GM23248 (cell line): ENCODE results near the gene TRPM5.

ENCODE experiments used
- EZH2 ChIP-seq: fragments of 200-600 bp; sonication (generic); IDR thresholded peaks from 2 replicates; pipeline ENCODE4 v1.6.1; 2018; ENCODE audit warnings: antibody characterized with exemption, mild to moderate bottlenecking; ENCODE audit not compliant: insufficient read depth, poor library complexity, severe bottlenecking
- EZH2phosphoT487 ChIP-seq: fragments of 200-600 bp; sonication (generic); IDR thresholded peaks from 2 replicates; pipeline ENCODE4 v1.6.1; 2018; ENCODE audit warnings: antibody characterized with exemption, moderate library complexity, mild to moderate bottlenecking, low read depth; ENCODE audit not compliant: insufficient read depth

DNA sequence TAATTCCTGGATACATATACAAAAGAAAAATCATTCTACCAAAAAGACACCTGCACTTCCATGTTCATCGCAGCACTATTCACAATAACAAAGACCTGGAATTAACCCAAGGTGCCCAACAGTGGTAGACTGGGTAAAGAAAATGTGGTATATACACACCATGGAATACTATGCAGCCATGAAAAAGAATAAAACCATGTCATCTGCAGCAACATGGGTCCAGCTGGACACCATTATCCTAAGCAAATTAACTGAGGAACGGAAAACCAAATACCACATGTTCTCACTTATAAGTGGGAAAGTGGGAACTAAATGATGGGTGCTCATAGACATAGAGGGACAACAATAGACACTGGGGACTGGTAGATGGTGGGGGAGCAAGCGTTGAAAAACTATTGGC is 4.5 kb downstream of the TRPM5 start:
- TF ChIP-seq EZH2 (no peak), EZH2phosphoT487 (no peak)
